Liver (tissue), 9 donors: ENCODE data around the gene CCDC12. TPM values are rescaled to one million over a fixed set of nuclear protein-coding genes. Genes with fewer than 3 reads are reported as not detected.
A peak's percentile ranks its signal among the peaks of the same experiment; 100 is the strongest.

Experiments
- DNase-seq: peaks from one replicate; pipeline ENCODE4 v3.0.0-alpha.2; 2017; ENCODE audit warnings: low spot score
- H3K27ac ChIP-seq, 2 donors: one replicate each; pipeline ENCODE4 v1.7.0; 2013; ENCODE audit warnings: inconsistent platforms in 2 of 2, low read length in 2 of 2, control low read depth in 1 of 2, low read depth in 1 of 2, mild to moderate bottlenecking in 1 of 2
- H3K27me3 ChIP-seq, 4 donors: one replicate each; pipeline versions ENCODE4 v1.6.1 to v1.7.0; 2013; ENCODE audit warnings: low read length in 3 of 4, inconsistent platforms in 1 of 4, mild to moderate bottlenecking in 1 of 4, moderate library complexity in 1 of 4; ENCODE audit not compliant: control insufficient read depth in 4 of 4, insufficient read depth in 4 of 4
- H3K36me3 ChIP-seq, 4 donors: one replicate each; pipeline versions ENCODE4 v1.6.1 to v1.7.0; 2013; ENCODE audit warnings: low read length in 3 of 4, mild to moderate bottlenecking in 3 of 4, low read depth in 1 of 4, moderate library complexity in 1 of 4; ENCODE audit not compliant: control insufficient read depth in 4 of 4, insufficient read depth in 3 of 4
- H3K4me1 ChIP-seq, 4 donors: one replicate each; pipeline versions ENCODE4 v1.6.1 to v1.7.0; 2013; ENCODE audit warnings: low read length in 3 of 4, mild to moderate bottlenecking in 3 of 4, moderate library complexity in 1 of 4; ENCODE audit not compliant: control insufficient read depth in 4 of 4, insufficient read depth in 4 of 4
- H3K4me3 ChIP-seq, 3 donors: one replicate each; pipeline versions ENCODE4 v1.6.1 to v1.7.0; 2013; ENCODE audit warnings: low read length in 3 of 3, control low read depth in 1 of 3, low read depth in 1 of 3, mild to moderate bottlenecking in 1 of 3
- H3K9ac ChIP-seq, 2 donors: one replicate each; pipeline ENCODE4 v1.7.0; 2013; ENCODE audit warnings: low read length in 2 of 2, mild to moderate bottlenecking in 2 of 2, moderate library complexity in 2 of 2, control low read depth in 1 of 2, low read depth in 1 of 2
- H3K9me3 ChIP-seq, 4 donors: one replicate each; pipeline versions ENCODE4 v1.6.1 to v1.7.0; 2013; ENCODE audit warnings: low read length in 3 of 4; ENCODE audit not compliant: control insufficient read depth in 4 of 4
- CTCF ChIP-seq: fragments of 150-350 bp; IDR thresholded peaks from 2 replicates; pipeline ENCODE4 v1.5.1; 2017; ENCODE audit warnings: improper control_type of control experiment, low read depth, low read length; ENCODE audit not compliant: missing input control
- FOXA1 ChIP-seq: IDR thresholded peaks from 2 replicates; pipeline ENCODE4 v1.6.1; 2016; ENCODE audit warnings: antibody characterized with exemption
- HNF4A ChIP-seq, 2 donors: conservative IDR thresholded peaks; 2 replicates each; pipeline ENCODE4 v1.6.1; 2016; ENCODE audit warnings: antibody characterized with exemption in 2 of 2, mild to moderate bottlenecking in 2 of 2
- MAX ChIP-seq: IDR thresholded peaks from 2 replicates; pipeline ENCODE4 v1.6.1; 2016; ENCODE audit warnings: antibody characterized with exemption
- NR2F2 ChIP-seq: IDR thresholded peaks from 2 replicates; pipeline ENCODE4 v1.6.1; 2016; ENCODE audit warnings: antibody characterized with exemption
- REST ChIP-seq: IDR thresholded peaks from 2 replicates; pipeline ENCODE4 v1.6.1; 2016; ENCODE audit warnings: antibody characterized with exemption, mild to moderate bottlenecking
- RXRA ChIP-seq, 2 donors: IDR thresholded peaks; 2 replicates each; pipeline ENCODE4 v1.6.1; 2017 to 2018; ENCODE audit warnings: antibody characterized with exemption in 2 of 2, mild to moderate bottlenecking in 1 of 2
- TAF1 ChIP-seq: conservative IDR thresholded peaks from 2 replicates; pipeline ENCODE4 v1.6.1; 2016; ENCODE audit warnings: antibody characterized with exemption, mild to moderate bottlenecking
- WGBS: extraction: QIAGEN DNeasy Blood & Tissue Kit; methylation state at CpG from one replicate; pipeline ENCODE4 v1.1.7; 2013; 5-methylcytosine and 5-hydroxymethylcytosine counted together
- polyA plus RNA-seq, 2 donors: library from polyadenylated mRNA; stranded (reverse) in 1 of 2; unstranded in 1 of 2; fragments of 200-250 nt in 1 of 2; fragments of >200 nt in 1 of 2; fragmentation: Nextera tagmentation in 1 of 2; extraction: Ambion mirVana in 1 of 2; gene quantifications; one replicate each; pipeline versions ENCODE4 v1.2.1 to v1.2.3, GENCODE V29; 2013 to 2015
- total RNA-seq, 2 donors: library from RNA; depleted of rRNA; stranded (reverse); fragments of >200 nt; gene quantifications; one replicate each; pipeline ENCODE4 v1.2.3, GENCODE V29; 2014
- donor health status: healthy.
- donor health status: healthy.
- donor health status: healthy.
- donor health status: healthy.
- donor health status: healthy.

Gene CCDC12
- total and polyA plus RNA-seq, 4 donors = 8.5 to 35.1 (median 26.6) TPM

GRCh38 chr3:46899151-46900006, 77.2 kb downstream of the CCDC12 start (continued):
- TF ChIP-seq REST (no peak), CTCF (no peak), RXRA (IDR thresholded peaks at IDR 0.05) (no peak), NR2F2 (no peak), MAX (no peak)

GRCh38 chr3:46898321-46899150, 78.0 kb downstream of the CCDC12 start:
- Histone ChIP-seq H3K27me3 (no peaks in the 10 kb centered on the region), H3K9ac (no peak overlapping the region), H3K36me3 (no peaks in the 10 kb centered on the region), H3K4me3 (no peak overlapping the region), H3K27ac (peak overlapping the region in 1 of 2 donors; percentile 20), H3K4me1 (peaks cover 0 to 5% (median 0%) of the 10 kb centered on the region in 4 donors), H3K9me3 (no peaks in the 10 kb centered on the region)
- TF ChIP-seq HNF4A (conservative IDR thresholded peaks at IDR 0.05) (no peak), MAX (no peak)
- no peak for DNase-seq
- 26% methylated on average over 71 of the region's 71 CpGs for WGBS

GRCh38 chr3:46897829-46898320, 78.7 kb downstream of the CCDC12 start:
- Histone ChIP-seq H3K27ac (peak overlapping the region in 1 of 2 donors; percentile 50), H3K9me3 (no peaks in the 10 kb centered on the region), H3K36me3 (no peaks in the 10 kb centered on the region), H3K9ac (no peak overlapping the region), H3K4me1 (peaks cover 0 to 6% (median 0%) of the 10 kb centered on the region in 4 donors), H3K4me3 (no peak overlapping the region), H3K27me3 (no peaks in the 10 kb centered on the region)
- no peak for DNase-seq
- no peak for TF ChIP-seq RXRA (IDR thresholded peaks at IDR 0.05)
- no peak for TF ChIP-seq TAF1
- TF ChIP-seq NR2F2 = peak; percentile 77
- no peak for TF ChIP-seq FOXA1
- TF ChIP-seq REST = no peak
- no peak for TF ChIP-seq MAX
- 71% methylated on average over 15 of the region's 15 CpGs for WGBS
